Keratinocyte (primary cell): ENCODE measurements around the gene DGCR6L.

Source experiments
- EZH2 ChIP-seq: IDR thresholded peaks from one replicate; pipeline ENCODE4 v1.6.1; 2012; ENCODE audit warnings: inconsistent platforms, mild to moderate bottlenecking, low read length, moderate library complexity
- TF ChIP-seq, protein P1 (sequence below), 3 experiments: IDR thresholded peaks in 1 of 3; conservative IDR thresholded peaks in 1 of 3; optimal IDR thresholded peaks in 1 of 3; 2 replicates in 2 of 3; 3 replicates in 1 of 3; pipeline versions ENCODE3 to v1.5.1; 2011; ENCODE audit warnings: low read length in 3 of 3, mild to moderate bottlenecking in 3 of 3, moderate library complexity in 2 of 3, control low read depth in 1 of 3, inconsistent platforms in 1 of 3; ENCODE audit not compliant: insufficient read depth in 2 of 3; ENCODE audit errors: extremely low read depth in 1 of 3

DNA sequence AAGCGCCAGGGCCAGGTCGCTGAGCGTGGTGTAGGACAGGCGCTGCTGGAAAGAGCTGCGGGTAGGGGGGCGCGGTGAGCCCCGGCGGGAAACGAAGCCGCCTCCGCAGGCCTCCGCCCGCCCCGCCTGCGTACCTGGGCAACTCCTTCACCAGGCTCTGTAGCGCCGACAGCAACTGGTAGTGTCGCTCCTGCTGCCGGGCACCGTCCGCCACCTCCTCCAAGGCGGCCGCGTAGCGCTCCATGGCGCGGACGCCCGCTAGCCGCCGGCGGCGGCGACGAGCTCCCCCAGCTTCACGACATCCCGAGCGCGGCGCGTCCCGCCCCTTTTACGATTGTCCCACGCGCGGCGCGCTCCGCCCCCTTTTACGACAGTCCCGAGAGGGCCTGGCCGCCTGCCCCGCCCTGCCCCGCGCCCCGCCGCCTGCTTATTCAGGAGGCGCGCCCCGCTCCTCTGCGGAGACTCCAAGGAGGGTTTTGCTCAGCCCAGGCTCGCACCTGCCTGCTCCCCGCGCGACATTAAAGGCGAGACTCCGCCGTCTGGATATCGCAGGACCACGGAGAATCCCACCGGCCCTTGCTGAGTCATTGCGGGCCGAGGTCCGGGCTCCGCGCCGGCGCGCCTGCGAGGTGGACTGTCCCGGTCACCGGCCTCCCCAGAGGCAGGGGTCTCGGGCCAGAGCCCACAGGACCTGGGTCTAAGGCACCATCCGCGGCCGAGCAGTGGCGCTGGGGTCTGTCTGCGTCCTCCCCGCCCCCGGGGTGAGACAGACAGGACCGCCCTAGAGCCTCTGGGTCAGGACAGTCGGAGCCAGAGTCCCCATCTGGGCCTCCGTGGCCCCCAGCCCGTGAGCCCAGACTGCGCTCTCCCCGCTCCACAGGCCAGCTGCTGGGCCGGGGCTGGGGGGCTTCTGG lies at the start of gene DGCR6L:
- TF ChIP-seq, protein P1, sequence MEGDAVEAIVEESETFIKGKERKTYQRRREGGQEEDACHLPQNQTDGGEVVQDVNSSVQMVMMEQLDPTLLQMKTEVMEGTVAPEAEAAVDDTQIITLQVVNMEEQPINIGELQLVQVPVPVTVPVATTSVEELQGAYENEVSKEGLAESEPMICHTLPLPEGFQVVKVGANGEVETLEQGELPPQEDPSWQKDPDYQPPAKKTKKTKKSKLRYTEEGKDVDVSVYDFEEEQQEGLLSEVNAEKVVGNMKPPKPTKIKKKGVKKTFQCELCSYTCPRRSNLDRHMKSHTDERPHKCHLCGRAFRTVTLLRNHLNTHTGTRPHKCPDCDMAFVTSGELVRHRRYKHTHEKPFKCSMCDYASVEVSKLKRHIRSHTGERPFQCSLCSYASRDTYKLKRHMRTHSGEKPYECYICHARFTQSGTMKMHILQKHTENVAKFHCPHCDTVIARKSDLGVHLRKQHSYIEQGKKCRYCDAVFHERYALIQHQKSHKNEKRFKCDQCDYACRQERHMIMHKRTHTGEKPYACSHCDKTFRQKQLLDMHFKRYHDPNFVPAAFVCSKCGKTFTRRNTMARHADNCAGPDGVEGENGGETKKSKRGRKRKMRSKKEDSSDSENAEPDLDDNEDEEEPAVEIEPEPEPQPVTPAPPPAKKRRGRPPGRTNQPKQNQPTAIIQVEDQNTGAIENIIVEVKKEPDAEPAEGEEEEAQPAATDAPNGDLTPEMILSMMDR (optimal IDR thresholded peaks at IDR 0.05 in 1 of 3, IDR thresholded peaks at IDR 0.05 in 1 of 3, conservative IDR thresholded peaks at IDR 0.05 in 1 of 3; ENCODE audit: extremely low read depth in 1 of 3, insufficient read depth in 2 of 3, low read length in 3 of 3): no peak
- no peak for TF ChIP-seq EZH2
